ENCODE data around the gene TPSAB1.

DNA sequence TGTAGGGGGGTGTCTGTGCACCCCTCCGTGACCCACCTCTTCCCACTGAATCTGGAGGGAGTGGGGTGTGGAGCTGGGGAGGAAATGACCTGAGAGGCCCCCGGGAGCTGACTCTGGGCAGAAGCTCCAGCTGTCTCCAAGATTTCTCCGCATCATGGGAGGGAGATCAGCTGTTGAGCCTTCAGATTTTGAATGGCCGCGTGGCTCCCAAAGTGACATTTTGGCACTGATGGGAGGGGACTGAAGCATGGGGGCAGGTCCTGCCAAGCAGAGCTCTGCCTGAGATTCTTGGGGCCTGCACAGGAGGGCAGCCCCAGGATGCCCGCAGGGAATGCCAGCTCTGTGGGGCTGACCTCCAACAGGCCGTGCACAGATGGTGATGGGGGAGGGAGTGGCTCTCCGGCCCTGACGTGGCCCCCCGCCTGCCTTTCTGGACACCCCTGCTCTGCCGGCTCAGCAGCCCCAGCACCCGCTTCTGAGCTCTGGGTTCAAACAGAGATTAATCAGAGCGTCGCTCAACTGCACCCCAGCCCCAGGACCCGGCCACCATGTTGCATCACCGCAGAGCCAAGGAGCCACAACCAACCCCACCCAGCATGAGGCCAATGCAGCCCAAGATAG is 43.6 kb downstream of the TPSAB1 start:
- TF ChIP-seq RAD21 (IDR thresholded peaks at IDR 0.05; ENCODE audit: low read depth) (no peak), SIN3A (IDR thresholded peaks at IDR 0.05; ENCODE audit: low read depth) (no peak), CEBPB (IDR thresholded peaks at IDR 0.05; ENCODE audit: low read depth) (no peak), YY1 (IDR thresholded peaks at IDR 0.05; ENCODE audit: extremely low read depth, insufficient replicate concordance, low read depth, low read length) (no peak), REST (IDR thresholded peaks at IDR 0.05; ENCODE audit: low read depth) (no peak), EZH2 (IDR thresholded peaks at IDR 0.05) (no peak), JUND (IDR thresholded peaks at IDR 0.05) (no peak), POLR2A (IDR thresholded peaks at IDR 0.05; ENCODE audit: borderline replicate concordance, extremely low read depth, insufficient read depth, insufficient read length) (no peak), SRF (IDR thresholded peaks at IDR 0.05; ENCODE audit: low read depth) (no peak), ZNF274 (IDR thresholded peaks at IDR 0.05; ENCODE audit: low read depth, low read length) (no peak), EZH2phosphoT487 (IDR thresholded peaks at IDR 0.05; ENCODE audit: borderline replicate concordance) (no peak), SP1 (IDR thresholded peaks at IDR 0.05; ENCODE audit: low read depth) (no peak), POLR2AphosphoS5 (IDR thresholded peaks at IDR 0.05; ENCODE audit: low read depth, low read length) (no peak)
- TF ChIP-seq, protein P1, sequence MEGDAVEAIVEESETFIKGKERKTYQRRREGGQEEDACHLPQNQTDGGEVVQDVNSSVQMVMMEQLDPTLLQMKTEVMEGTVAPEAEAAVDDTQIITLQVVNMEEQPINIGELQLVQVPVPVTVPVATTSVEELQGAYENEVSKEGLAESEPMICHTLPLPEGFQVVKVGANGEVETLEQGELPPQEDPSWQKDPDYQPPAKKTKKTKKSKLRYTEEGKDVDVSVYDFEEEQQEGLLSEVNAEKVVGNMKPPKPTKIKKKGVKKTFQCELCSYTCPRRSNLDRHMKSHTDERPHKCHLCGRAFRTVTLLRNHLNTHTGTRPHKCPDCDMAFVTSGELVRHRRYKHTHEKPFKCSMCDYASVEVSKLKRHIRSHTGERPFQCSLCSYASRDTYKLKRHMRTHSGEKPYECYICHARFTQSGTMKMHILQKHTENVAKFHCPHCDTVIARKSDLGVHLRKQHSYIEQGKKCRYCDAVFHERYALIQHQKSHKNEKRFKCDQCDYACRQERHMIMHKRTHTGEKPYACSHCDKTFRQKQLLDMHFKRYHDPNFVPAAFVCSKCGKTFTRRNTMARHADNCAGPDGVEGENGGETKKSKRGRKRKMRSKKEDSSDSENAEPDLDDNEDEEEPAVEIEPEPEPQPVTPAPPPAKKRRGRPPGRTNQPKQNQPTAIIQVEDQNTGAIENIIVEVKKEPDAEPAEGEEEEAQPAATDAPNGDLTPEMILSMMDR (IDR thresholded peaks at IDR 0.05 in 2 of 3, conservative IDR thresholded peaks at IDR 0.05 in 1 of 3; ENCODE audit: borderline replicate concordance in 1 of 3, insufficient read depth in 1 of 3, low read depth in 2 of 3, low read length in 2 of 3): no peak

Data from HCT116 (cell line).